Astrocyte of the spinal cord (primary cell): ENCODE results near the gene SHOC2.

Source experiments
- DNase-seq: peaks from one replicate; pipeline ENCODE4 v3.0.0; 2011; ENCODE audit warnings: low read depth, low spot score
- H3K4me3 ChIP-seq: 2 replicates; pipeline ENCODE4 v1.5.1; 2011; ENCODE audit warnings: low read depth, mild to moderate bottlenecking, low read length, moderate library complexity
- CTCF ChIP-seq: IDR thresholded peaks from 2 replicates; pipeline ENCODE4 v1.5.1; 2012; ENCODE audit warnings: low read depth, mild to moderate bottlenecking, low read length, inconsistent platforms
- in situ Hi-C: cut with HindIII; loops from 2 replicates; pipeline ENCODE4 v1.10.0; 2017; ENCODE audit warnings: low sequenced_read_pairs

SHOC2 gene

DNA sequence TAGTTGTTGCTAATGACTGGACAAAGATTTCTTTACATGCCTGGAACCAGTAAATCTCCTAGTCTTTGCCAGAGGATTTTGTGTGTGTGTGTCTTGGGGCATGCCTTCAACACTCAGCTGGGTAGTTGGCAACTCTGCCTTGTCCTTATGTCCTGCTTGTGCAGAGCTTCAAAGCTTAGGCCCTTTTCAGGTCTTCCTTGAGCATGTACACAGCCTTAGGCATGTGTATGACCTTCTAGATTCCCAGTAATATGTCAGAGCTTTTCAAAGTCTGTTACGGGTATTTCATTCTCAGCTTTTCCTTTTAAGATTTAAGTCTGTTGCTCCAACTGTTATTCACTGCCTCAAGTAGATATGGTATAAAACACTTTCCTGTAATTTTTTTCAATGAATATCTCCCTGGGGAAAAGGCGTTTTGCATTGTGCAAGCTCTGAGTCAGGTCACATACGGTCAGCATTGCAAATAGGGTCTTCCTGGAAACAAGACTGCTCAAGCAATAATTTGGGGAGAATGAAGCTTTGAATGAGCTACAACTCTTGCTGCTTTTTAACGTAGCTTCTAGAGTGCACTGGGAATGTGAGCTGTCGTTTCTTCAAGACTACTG lies 25.5 kb downstream of the SHOC2 start:
- peak; percentile 34 for DNase-seq
- no peak for TF ChIP-seq CTCF
- in situ Hi-C loops: no loop called here
- H3K4me3 ChIP-seq: no peak overlapping the region

DNA sequence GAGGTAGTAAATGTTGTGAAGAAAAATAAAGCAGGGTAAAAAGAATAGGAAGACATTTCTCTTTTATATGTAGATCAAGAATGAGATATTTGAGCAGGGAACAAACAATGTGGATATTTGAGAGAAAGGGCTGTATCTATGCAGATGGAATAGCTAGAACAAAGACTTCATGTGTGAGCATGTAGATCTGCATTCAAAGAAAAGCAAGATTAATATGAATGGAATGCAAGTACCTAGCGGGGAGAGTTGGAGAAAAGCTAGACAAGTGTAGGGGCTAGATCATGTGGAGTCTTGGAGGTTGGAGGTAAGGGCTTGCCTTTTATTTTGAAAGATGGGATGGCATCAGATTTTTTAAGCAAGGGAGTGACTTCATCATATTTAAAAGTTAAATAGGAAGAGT lies 27.1 kb downstream of the SHOC2 start:
- TF ChIP-seq CTCF: no peak
- in situ Hi-C loops: no loop called here
- H3K4me3 ChIP-seq: no peak overlapping the region
- peak; percentile 6 for DNase-seq

GRCh38 chr10:110947061-110947595 lies 27.7 kb downstream of the SHOC2 start:
- H3K4me3 ChIP-seq: no peak overlapping the region
- in situ Hi-C loops: no loop called here
- TF ChIP-seq CTCF: no peak
- peak; percentile 33 for DNase-seq

DNA sequence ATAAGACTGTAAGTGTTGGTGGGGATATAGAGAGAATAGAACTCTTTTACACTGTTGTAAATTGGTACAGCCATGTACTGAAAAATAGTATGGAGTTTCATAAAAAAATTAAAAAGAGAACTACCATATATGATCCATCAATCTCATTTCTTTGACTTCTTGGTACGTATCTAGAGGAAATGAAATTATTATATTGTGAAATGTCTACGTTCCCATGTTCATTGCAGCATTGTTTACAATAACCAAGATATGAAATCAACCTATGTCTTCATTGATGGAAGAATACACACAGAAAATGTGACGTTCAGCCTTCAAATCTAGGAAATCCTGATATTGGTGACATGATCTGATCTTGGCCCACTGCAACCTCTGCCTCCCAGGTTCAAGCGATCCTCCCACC lies 32.0 kb downstream of the SHOC2 start:
- in situ Hi-C loops: no loop called here
- TF ChIP-seq CTCF: no peak
- no peak overlapping the region for H3K4me3 ChIP-seq
- no peak for DNase-seq

DNA sequence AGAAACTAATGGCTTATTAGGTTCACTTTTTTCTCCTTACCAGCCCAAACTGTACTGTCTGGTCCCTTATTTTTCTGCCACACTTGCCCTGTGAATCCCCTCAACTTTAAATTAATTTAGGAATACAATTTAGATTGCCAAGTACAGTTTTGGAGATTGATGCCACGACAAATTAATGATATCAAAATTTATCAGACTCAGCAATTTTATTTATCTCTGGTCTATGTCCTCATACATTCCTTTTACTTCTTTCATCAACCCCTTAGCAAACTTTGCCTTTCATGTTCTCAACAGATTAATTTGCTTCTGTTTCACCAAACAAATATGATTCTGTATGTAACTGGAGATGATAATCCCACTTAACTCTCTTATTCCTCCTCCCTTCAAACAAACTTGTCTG lies 38.2 kb downstream of the SHOC2 start:
- in situ Hi-C loops: no loop called here
- no peak for TF ChIP-seq CTCF
- H3K4me3 ChIP-seq: no peak overlapping the region
- DNase-seq: no peak

DNA sequence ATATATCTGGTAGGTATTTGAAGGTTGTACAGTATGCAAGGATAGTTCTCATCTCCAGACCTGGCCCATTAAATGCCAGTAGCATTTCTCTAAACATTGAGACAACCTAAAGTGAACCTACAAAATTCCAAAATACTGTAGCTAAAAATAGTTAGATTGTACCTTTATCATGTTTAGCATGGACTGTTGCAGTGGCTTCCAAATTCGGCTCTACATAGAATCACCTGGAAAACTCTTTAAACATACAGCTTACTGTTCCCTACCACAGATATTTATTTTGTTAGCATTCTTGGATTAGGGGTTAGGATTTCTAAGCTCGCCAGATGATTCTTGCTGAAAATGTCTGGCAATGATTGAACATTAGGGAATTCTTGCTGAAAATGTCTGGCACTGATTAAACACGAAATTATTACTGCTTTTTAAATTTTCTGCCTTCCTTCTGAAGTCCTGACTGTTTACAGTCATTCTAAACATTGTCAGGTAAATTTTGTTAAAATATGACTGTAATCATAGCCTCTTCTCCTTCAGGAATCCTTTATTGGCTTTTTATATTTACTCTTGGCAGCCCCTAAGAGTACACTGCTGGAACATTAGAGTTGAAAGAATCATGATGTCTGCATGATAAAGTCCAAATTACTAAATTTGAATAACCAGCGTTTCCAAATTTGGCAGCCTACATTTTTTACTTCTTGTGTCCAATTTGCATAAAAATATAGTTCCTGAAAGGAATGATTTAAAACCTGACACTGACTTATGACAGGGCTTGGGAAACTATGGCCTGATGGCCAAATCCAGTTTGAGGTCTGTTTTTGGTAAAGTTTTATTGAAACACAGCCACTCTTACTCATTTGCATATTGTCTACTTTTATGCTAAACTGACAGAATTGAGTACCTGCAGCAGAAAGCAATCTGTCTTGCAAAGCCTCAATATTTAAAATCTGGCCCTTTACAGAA lies 40.3 kb downstream of the SHOC2 start:
- no peak for DNase-seq
- TF ChIP-seq CTCF: no peak
- in situ Hi-C loops: no loop called here
- H3K4me3 ChIP-seq: no peak overlapping the region
